BJ (cell line): Measurements from ENCODE around the gene NDUFA3. TPM values are rescaled to one million over a fixed set of nuclear protein-coding genes. Genes with fewer than 3 reads are reported as not detected.

ENCODE experiments used
- CTCF ChIA-PET: fragments of 350-600 bp; formaldehyde crosslinking; extraction: SDS; loops from one replicate; lab custom pipeline; 2021; ENCODE audit warnings: antibody characterized with exemption, inconsistent platforms; lab: Yijun Ruan, JAX
- POLR2A ChIA-PET: fragments of 300-600 bp; sonication (Branson Sonifier 250); formaldehyde crosslinking; extraction: SDS; loops from one replicate; lab custom pipeline; 2021; ENCODE audit warnings: antibody characterized with exemption; lab: Charles Lee
- DNase-seq: peaks from one replicate; pipeline ENCODE4 v3.0.0-alpha.2; 2011; ENCODE audit warnings: low read depth
- H3K27me3 ChIP-seq: 2 replicates; pipeline ENCODE4 v1.6.0; 2011; ENCODE audit warnings: low read length; ENCODE audit not compliant: control insufficient read depth, insufficient read depth
- H3K36me3 ChIP-seq: 2 replicates; pipeline ENCODE4 v1.5.1; 2011; ENCODE audit warnings: low read length; ENCODE audit not compliant: control insufficient read depth, insufficient read depth
- H3K4me3 ChIP-seq: 2 replicates; pipeline ENCODE4 v1.5.1; 2011; ENCODE audit warnings: low read depth, mild to moderate bottlenecking, control low read depth, low read length
- CTCF ChIP-seq: IDR thresholded peaks from 2 replicates; pipeline ENCODE4 v1.5.1; 2011; ENCODE audit warnings: low read depth, mild to moderate bottlenecking, control low read depth, inconsistent platforms, low read length, moderate library complexity; ENCODE audit not compliant: insufficient read depth
- polyA plus RNA-seq: library from polyadenylated mRNA; depleted of rRNA; stranded (reverse); fragments of >200 nt; gene quantifications from 2 replicates; pipeline ENCODE4 v1.2.3, GENCODE V29; 2011

Gene NDUFA3
- polyA plus RNA-seq, 1 experiment = 26.6 TPM

GRCh38 chr19:54149021-54149812 lies 46.6 kb downstream of the NDUFA3 start:
- no peak for TF ChIP-seq CTCF
- H3K4me3 ChIP-seq = no peak overlapping the region
- POLR2A ChIA-PET = no interaction called here
- DNase-seq = no peak
- peaks cover 75% of the 10 kb centered on the region for H3K36me3 ChIP-seq
- CTCF ChIA-PET = no interaction called here
- H3K27me3 ChIP-seq = no peaks in the 10 kb centered on the region

DNA sequence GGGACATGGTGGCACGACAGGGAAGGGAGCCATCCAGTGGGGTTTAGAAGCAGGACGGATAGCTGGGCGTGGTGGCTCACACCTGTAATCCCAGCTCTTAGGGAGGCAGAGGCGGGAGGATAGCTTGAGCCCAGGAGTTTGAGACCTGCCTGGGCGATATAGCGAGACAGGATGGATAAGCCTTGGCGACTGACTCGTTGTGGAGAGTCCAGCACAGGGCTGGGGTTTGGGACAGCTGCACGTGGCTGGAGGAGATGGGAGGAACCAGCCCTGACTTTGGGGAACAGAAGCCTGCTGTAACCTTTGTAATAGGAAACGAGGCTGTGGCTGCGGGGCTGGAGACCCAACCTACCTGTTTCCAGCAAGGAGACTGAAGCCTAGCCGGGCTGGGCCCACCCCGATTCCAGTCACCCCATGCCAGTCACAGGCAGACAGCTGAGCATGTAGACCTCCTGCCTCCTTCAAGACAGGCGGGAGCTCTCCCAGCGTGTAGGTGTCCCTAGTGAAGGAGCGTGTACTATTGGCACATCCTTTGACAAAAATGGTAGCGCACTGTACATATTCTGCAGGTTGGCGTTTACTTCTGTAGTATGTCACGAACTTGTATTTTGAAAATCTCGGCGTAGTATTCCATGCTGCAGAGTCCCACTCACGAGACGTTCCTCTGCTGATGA lies 48.8 kb downstream of the NDUFA3 start:
- no peak for DNase-seq
- peaks cover 65% of the 10 kb centered on the region for H3K36me3 ChIP-seq
- no peak for TF ChIP-seq CTCF
- no peak overlapping the region for H3K4me3 ChIP-seq
- no peaks in the 10 kb centered on the region for H3K27me3 ChIP-seq
- CTCF ChIA-PET = interaction anchor here (1.0 kb wide), 1 partner anchor 9 kb away, joined by 3 read pairs; no protein-coding TSS in a partner anchor
- POLR2A ChIA-PET = no interaction called here

GRCh38 chr19:54152267-54152666 lies 49.6 kb downstream of the NDUFA3 start:
- no peak for DNase-seq
- Histone ChIP-seq H3K4me3 (no peak overlapping the region), H3K27me3 (no peaks in the 10 kb centered on the region), H3K36me3 (peaks cover 64% of the 10 kb centered on the region)
- ChIA-PET CTCF (no interaction called here), POLR2A (no interaction called here)
- no peak for TF ChIP-seq CTCF

DNA sequence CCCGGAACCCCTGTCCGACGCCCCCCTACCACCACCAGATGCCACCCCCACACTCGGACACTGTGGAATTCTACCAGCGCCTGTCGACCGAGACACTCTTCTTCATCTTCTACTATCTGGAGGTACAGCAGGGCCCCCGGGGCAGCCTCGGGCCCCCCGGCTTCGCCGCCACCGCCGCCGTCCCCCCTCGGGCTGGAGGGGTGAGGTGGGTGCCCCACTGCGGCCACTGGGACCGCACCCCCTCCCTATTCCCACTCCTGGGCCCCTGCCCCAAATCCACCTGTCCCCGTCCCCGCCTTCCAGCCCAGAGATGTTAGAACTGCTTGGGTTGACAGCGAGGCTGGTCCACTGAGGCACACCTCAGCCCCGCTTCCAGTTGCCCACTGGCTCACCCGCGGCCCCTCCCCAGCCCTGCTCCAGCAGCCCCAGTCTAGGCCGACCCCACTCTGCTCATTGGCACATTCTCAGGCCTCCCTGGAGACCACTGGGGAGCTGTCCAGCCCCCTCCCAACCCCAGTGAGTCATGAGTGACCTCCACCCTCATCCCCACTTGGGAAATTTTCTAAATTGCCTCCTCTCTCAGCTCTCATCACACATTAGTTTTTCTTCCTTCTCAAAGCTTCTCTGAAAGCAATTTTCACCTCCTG lies 50.3 kb downstream of the NDUFA3 start:
- TF ChIP-seq CTCF = no peak
- no peak for DNase-seq
- Histone ChIP-seq H3K36me3 (peaks cover 58% of the 10 kb centered on the region), H3K4me3 (no peak overlapping the region), H3K27me3 (no peaks in the 10 kb centered on the region)
- ChIA-PET POLR2A (no interaction called here), CTCF (interaction anchor here (0.8 kb wide), 1 partner anchor 16 kb away, joined by 4 read pairs; no protein-coding TSS in a partner anchor)
